Anterior cingulate cortex (tissue), 58 donors: Measurements from ENCODE around the gene SCAPER.
"Not testable (repeated sequence)": the region's sequence is repeated elsewhere in the genome, so short reads cannot be mapped to it uniquely, and the experiment has no call there.

Experiments
- DNase-seq, 58 donors: peaks; one replicate each; lab custom pipeline; 2025; lab: John Stamatoyannopoulos, UW

Gene SCAPER

GRCh38 chr15:76311100-76311953, 593.8 kb downstream of the SCAPER start, which contains the start of gene ETFA:
Gene ETFA, minus strand, starts transcription at chr15:76311469. Its CDS starts 81 bp downstream, at chr15:76311388.
- peak; percentile 36 to 94 (median 83) for DNase-seq

DNA sequence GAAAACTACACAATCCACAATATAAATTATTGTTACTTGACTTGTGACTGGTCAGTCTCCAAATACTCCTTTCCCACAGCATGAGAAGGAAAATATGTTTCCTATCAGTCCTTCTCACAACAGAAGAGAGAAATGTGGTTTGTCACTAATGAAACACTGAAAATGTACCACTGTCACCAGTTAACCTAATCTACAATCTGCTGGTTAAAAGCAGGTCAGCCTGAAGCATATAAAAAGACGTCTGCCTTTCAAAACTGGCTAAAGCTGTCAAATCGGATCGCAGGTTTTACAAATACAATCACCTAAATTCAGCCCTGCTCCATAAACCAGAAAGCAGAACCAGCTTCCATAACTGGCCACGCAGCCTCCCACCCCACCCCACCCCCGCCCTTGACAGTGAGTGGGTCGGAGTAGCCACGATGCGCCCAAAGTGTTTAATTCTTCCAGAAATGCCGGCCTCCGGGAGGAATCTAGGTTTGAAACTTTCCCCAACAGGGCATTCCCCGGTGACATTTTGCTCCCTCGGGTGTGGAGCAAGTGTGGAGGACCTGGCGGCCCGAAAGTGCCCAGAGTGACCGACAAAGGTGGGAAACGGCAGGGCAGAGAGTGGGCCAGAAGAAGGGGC, 594.6 kb downstream of the SCAPER start:
- peak in 6 of 58 donors; percentile 13 to 40 (median 36) for DNase-seq

DNA sequence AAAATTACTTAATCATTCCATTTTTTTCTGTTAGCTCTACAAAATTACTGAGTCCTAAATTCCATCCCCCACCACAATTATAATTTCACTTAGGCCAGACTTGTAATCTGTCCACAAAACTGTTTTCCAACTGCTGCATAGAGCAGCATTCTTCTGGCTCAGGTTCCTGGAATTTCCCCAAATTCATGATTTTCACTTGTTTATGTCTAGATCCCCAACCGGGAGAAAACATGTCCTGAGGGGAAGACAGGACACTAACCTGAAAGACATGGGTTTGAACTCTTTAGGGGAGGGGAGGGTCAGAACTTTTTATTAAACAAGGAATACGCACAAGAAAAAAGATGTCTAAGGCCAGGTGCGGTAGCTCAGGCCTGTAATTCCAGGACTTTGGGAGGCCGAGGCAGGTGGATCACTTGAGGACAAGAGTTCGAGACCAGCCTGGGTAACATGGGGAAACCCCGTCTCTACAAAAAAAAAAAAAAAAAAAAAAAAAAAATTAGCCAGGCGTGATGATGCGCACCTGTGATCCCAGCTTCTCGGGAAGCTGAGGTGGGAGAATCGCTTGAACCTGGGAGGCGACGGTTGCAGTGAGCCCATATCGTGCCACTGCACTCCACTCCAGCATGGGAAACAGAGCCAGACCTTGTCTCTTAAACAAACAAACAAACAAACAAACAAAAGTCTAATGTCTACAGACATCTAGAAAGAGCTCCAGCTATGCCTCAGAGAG, 595.4 kb downstream of the SCAPER start:
- no peak for DNase-seq

- DNase-seq = no peak
These were observed 601.2 kb downstream of the SCAPER start for GRCh38 chr15:76303909-76304308.

GRCh38 chr15:76299786-76300185, 605.4 kb downstream of the SCAPER start:
- no peak for DNase-seq

DNA sequence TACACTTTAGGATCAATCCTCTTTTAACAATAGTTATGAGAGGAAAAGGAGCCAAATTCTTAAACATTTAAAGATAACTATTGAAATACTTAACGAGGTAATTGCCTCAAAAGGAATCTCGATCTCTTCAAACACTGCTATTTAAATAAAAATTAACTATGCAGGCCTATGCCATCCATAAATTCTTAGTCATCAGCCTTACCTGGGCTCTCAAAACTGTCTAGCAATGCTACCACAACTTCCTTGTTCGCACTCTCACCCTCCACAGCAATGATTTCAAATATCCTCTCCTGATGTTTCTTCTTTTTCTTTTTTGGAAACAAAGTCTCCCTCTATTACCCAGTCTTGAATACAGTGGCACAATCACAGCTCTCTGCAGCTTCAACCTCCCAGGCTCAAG, 606.2 kb downstream of the SCAPER start:
- no peak for DNase-seq

- not testable (repeated sequence) for DNase-seq
These were observed 607.2 kb downstream of the SCAPER start for GRCh38 chr15:76297951-76298350.
